Effector memory CD8-positive, alpha-beta T cell (primary cell): ENCODE results near the gene PDRG1.

ENCODE experiments used
- ATAC-seq: fragments of 150-1000 bp; cut with Tn5 transposase; replicated peaks from 2 replicates; pipeline ENCODE4 v1.10.0; 2021; ENCODE audit warnings: mild to moderate bottlenecking, moderate library complexity
- DNase-seq, 3 experiments: peaks; one replicate each; pipeline ENCODE4 v3.0.0; 2021
- H3K27ac Mint-ChIP-seq, 2 donors: one replicate each; pipeline ENCODE4 v1.8.0; 2022; ENCODE audit warnings: mild to moderate bottlenecking in 2 of 2, mixed read lengths in 2 of 2, moderate library complexity in 2 of 2
- H3K27me3 Mint-ChIP-seq, 2 donors: one replicate each; pipeline ENCODE4 v1.8.0; 2022; ENCODE audit warnings: mixed read lengths in 2 of 2
- H3K36me3 Mint-ChIP-seq: one replicate; pipeline ENCODE4 v1.8.0; 2022; ENCODE audit warnings: mild to moderate bottlenecking, moderate library complexity, mixed read lengths; ENCODE audit not compliant: insufficient read depth
- H3K4me1 Mint-ChIP-seq, 2 donors: one replicate each; pipeline ENCODE4 v1.8.0; 2022; ENCODE audit warnings: low read depth in 2 of 2, mixed read lengths in 2 of 2
- H3K4me3 Mint-ChIP-seq, 2 donors: one replicate each; pipeline ENCODE4 v1.8.0; 2022; ENCODE audit warnings: mild to moderate bottlenecking in 2 of 2, mixed read lengths in 2 of 2, moderate library complexity in 2 of 2
- H3K9me3 Mint-ChIP-seq, 2 donors: one replicate each; pipeline ENCODE4 v1.8.0; 2022; ENCODE audit warnings: mixed read lengths in 2 of 2

Gene PDRG1

GRCh38 chr20:31903627-31904386 lies 48.0 kb downstream of the PDRG1 start:
- peaks cover 0 to 3% of the 10 kb centered on the region in 2 donors for H3K4me1 Mint-ChIP-seq
- H3K9me3 Mint-ChIP-seq: no peaks in the 10 kb centered on the region
- peaks cover 13 to 14% of the 10 kb centered on the region in 2 donors for H3K27me3 Mint-ChIP-seq
- ATAC-seq (no peak), DNase-seq (no peak)
- no peaks in the 10 kb centered on the region for H3K36me3 Mint-ChIP-seq
- no peak overlapping the region for H3K27ac Mint-ChIP-seq
- no peak overlapping the region for H3K4me3 Mint-ChIP-seq

GRCh38 chr20:31901615-31902014 lies 50.2 kb downstream of the PDRG1 start:
- H3K4me3 Mint-ChIP-seq: no peak overlapping the region
- H3K27ac Mint-ChIP-seq: no peak overlapping the region
- H3K36me3 Mint-ChIP-seq: no peaks in the 10 kb centered on the region
- no peaks in the 10 kb centered on the region for H3K9me3 Mint-ChIP-seq
- DNase-seq: no peak
- H3K27me3 Mint-ChIP-seq: peaks cover 11 to 18% of the 10 kb centered on the region in 2 donors
- H3K4me1 Mint-ChIP-seq: no peaks in the 10 kb centered on the region
- ATAC-seq: no peak

- H3K36me3 Mint-ChIP-seq: no peaks in the 10 kb centered on the region
- DNase-seq (no peak), ATAC-seq (no peak)
- H3K4me1 Mint-ChIP-seq: peaks cover 0 to 2% of the 10 kb centered on the region in 2 donors
- peaks cover 12 to 20% of the 10 kb centered on the region in 2 donors for H3K27me3 Mint-ChIP-seq
- no peaks in the 10 kb centered on the region for H3K9me3 Mint-ChIP-seq
- H3K4me3 Mint-ChIP-seq: no peak overlapping the region
- no peak overlapping the region for H3K27ac Mint-ChIP-seq
Measured at GRCh38 chr20:31897541-31897940, 54.3 kb downstream of the PDRG1 start.

GRCh38 chr20:31896049-31896448 lies 55.8 kb downstream of the PDRG1 start:
- Mint-ChIP-seq H3K27ac (no peak overlapping the region), H3K9me3 (no peaks in the 10 kb centered on the region), H3K36me3 (no peaks in the 10 kb centered on the region)

GRCh38 chr20:31894980-31895675 lies 56.7 kb downstream of the PDRG1 start:
- Mint-ChIP-seq H3K36me3 (no peaks in the 10 kb centered on the region), H3K9me3 (no peaks in the 10 kb centered on the region), H3K4me1 (peaks cover 0 to 2% of the 10 kb centered on the region in 2 donors), H3K27ac (no peak overlapping the region), H3K4me3 (no peak overlapping the region), H3K27me3 (peaks cover 5 to 20% of the 10 kb centered on the region in 2 donors)
- peak; percentile 83 for ATAC-seq
- peak in 1 of 3 experiments; percentile 6 for DNase-seq

More at GRCh38 chr20:31896049-31896448, 55.8 kb downstream of the PDRG1 start:
- ATAC-seq (no peak), DNase-seq (no peak)
- Mint-ChIP-seq H3K27me3 (peaks cover 12 to 20% of the 10 kb centered on the region in 2 donors), H3K4me3 (no peak overlapping the region), H3K4me1 (peaks cover 0 to 2% of the 10 kb centered on the region in 2 donors)
